PC-3 (cell line): ENCODE results near the gene MMRN2. TPM values are rescaled to one million over a fixed set of nuclear protein-coding genes. Genes with fewer than 3 reads are reported as not detected.

Experiments
- ATAC-seq: fragments of 200-7000 bp; cut with Tn5 transposase; 2 replicates; pipeline ENCODE4 v1.9.1; 2020; ENCODE audit warnings: mild to moderate bottlenecking, moderate library complexity
- BruUV-seq: library from RNA; stranded (reverse); fragments of 400-500 nt; replicated peaks from 2 replicates; lab custom pipeline; 2021; lab: Mats Ljungman, UMichigan
- CTCF ChIA-PET: fragments of 300-600 bp; sonication (Branson Sonifier 250); formaldehyde crosslinking; loops from one replicate; lab custom pipeline; 2022; ENCODE audit warnings: antibody characterized with exemption; lab: Charles Lee
- POLR2A ChIA-PET: fragments of 300-600 bp; sonication (Branson Sonifier 250); formaldehyde crosslinking; loops from one replicate; lab custom pipeline; 2022; ENCODE audit warnings: antibody characterized with exemption; ENCODE audit not compliant: unreplicated experiment; lab: Charles Lee
- DNase-seq: peaks from one replicate; pipeline ENCODE4 v3.0.0-alpha.2; 2015
- H2AFZ ChIP-seq: fragments of 300-600 bp; sonication (generic); 2 replicates; pipeline ENCODE4 v1.6.0; 2016; ENCODE audit warnings: antibody characterized with exemption, low read length
- H3F3A ChIP-seq: fragments of 300-600 bp; sonication (generic); one replicate; pipeline ENCODE4 v1.6.0; 2017; ENCODE audit warnings: antibody characterized with exemption, low read length, control low read depth, mild to moderate bottlenecking; ENCODE audit not compliant: unreplicated experiment
- H3K27ac ChIP-seq: fragments of 300-600 bp; sonication (generic); 2 replicates; pipeline ENCODE4 v1.5.1; 2016; ENCODE audit warnings: mild to moderate bottlenecking, low read length
- H3K27me3 ChIP-seq: fragments of 300-600 bp; sonication (generic); 2 replicates; pipeline ENCODE4 v1.6.1; 2016; ENCODE audit warnings: low read length, mixed read lengths
- H3K36me3 ChIP-seq: fragments of 300-600 bp; sonication (generic); 2 replicates; pipeline ENCODE4 v1.6.1; 2016; ENCODE audit warnings: low read depth, mixed run types, low read length, mixed read lengths
- H3K4me1 ChIP-seq: fragments of 300-600 bp; sonication (generic); 2 replicates; pipeline ENCODE4 v1.5.1; 2016; ENCODE audit warnings: low read length; ENCODE audit not compliant: insufficient read depth
- H3K4me2 ChIP-seq: fragments of 300-600 bp; sonication (generic); 2 replicates; pipeline ENCODE4 v1.6.0; 2016; ENCODE audit warnings: low read length
- H3K4me3 ChIP-seq: fragments of 300-600 bp; sonication (generic); 2 replicates; pipeline ENCODE4 v1.5.1; 2016; ENCODE audit warnings: mild to moderate bottlenecking, low read length, mixed read lengths
- H3K79me2 ChIP-seq: fragments of 300-600 bp; sonication (generic); 2 replicates; pipeline ENCODE4 v1.6.1; 2017; ENCODE audit warnings: low read length, mixed read lengths
- H3K9ac ChIP-seq: fragments of 300-600 bp; sonication (generic); 2 replicates; pipeline ENCODE4 v1.6.0; 2016; ENCODE audit warnings: mild to moderate bottlenecking, low read length
- H3K9me2 ChIP-seq: fragments of 300-600 bp; sonication (generic); replicated peaks from 2 replicates; pipeline ENCODE4 v1.6.1; 2016; ENCODE audit warnings: mixed run types, low read length, mixed read lengths
- H3K9me3 ChIP-seq: fragments of 300-600 bp; sonication (generic); 2 replicates; pipeline ENCODE4 v1.6.1; 2016; ENCODE audit warnings: low read length, mixed read lengths
- H4K20me1 ChIP-seq: fragments of 300-600 bp; sonication (generic); 2 replicates; pipeline ENCODE4 v1.6.1; 2016; ENCODE audit warnings: low read length, mixed read lengths
- CTCF ChIP-seq: fragments of 300-600 bp; sonication (generic); conservative IDR thresholded peaks from 2 replicates; pipeline ENCODE4 v1.5.1; 2017; ENCODE audit warnings: antibody characterized with exemption, low read depth, mild to moderate bottlenecking, low read length
- EZH2 ChIP-seq: fragments of 300-600 bp; sonication (generic); IDR thresholded peaks from one replicate; pipeline ENCODE4 v1.6.1; 2017; ENCODE audit warnings: antibody characterized with exemption, mild to moderate bottlenecking, low read length; ENCODE audit not compliant: unreplicated experiment
- EZH2phosphoT487 ChIP-seq: fragments of 300-600 bp; sonication (generic); IDR thresholded peaks from 2 replicates; pipeline ENCODE4 v1.6.1; 2018; ENCODE audit warnings: mild to moderate bottlenecking, antibody characterized with exemption, low read length, borderline replicate concordance
- intact Hi-C: fragments of 100-400 bp; cut with micrococcal nuclease; formaldehyde crosslinking; loops from 2 replicates; pipeline ENCODE4 v1.9.0; 2023
- total RNA-seq: library from RNA; depleted of rRNA; stranded (reverse); fragments of >200 nt; gene quantifications from 2 replicates; pipeline ENCODE4 v1.2.3, GENCODE V29; 2014

MMRN2 gene
- total RNA-seq, 1 experiment from 2014 or later = 1.9 TPM

GRCh38 chr10:86943316-86944030 lies 13.9 kb downstream of the MMRN2 start:
- BruUV-seq = no TSS peak
- Histone ChIP-seq H3F3A (no peaks in the 10 kb centered on the region), H3K9me2 (no peaks in the 10 kb centered on the region), H3K4me1 (no peaks in the 10 kb centered on the region), H3K9me3 (no peaks in the 10 kb centered on the region), H3K79me2 (no peaks in the 10 kb centered on the region), H4K20me1 (no peaks in the 10 kb centered on the region), H3K36me3 (no peaks in the 10 kb centered on the region), H3K4me2 (no peak overlapping the region), H3K4me3 (no peak overlapping the region), H2AFZ (no peak overlapping the region), H3K9ac (no peak overlapping the region), H3K27ac (no peak overlapping the region), H3K27me3 (no peaks in the 10 kb centered on the region)
- intact Hi-C loops = no loop called here
- POLR2A ChIA-PET = no interaction called here
- ATAC-seq (no peak), DNase-seq (no peak)
- TF ChIP-seq EZH2 (no peak), CTCF (no peak), EZH2phosphoT487 (no peak)
- CTCF ChIA-PET = interaction anchor here (0.6 kb wide), 1 partner anchor 20 kb away, joined by 3 read pairs; no protein-coding TSS in a partner anchor

- H3K79me2 ChIP-seq = no peaks in the 10 kb centered on the region
- H3K4me2 ChIP-seq = no peak overlapping the region
- H3K4me3 ChIP-seq = no peak overlapping the region
- no peaks in the 10 kb centered on the region for H3K4me1 ChIP-seq
- ChIA-PET POLR2A (no interaction called here), CTCF (interaction anchor here (0.6 kb wide), 1 partner anchor 21 kb away, joined by 3 read pairs; no protein-coding TSS in a partner anchor)
- ATAC-seq = no peak
- BruUV-seq = no TSS peak
- no peaks in the 10 kb centered on the region for H3K9me3 ChIP-seq
- no peaks in the 10 kb centered on the region for H4K20me1 ChIP-seq
- no peaks in the 10 kb centered on the region for H3K27me3 ChIP-seq
- no peaks in the 10 kb centered on the region for H3K36me3 ChIP-seq
- no peak for DNase-seq
- no peak overlapping the region for H2AFZ ChIP-seq
- H3K9ac ChIP-seq = no peak overlapping the region
- no peak overlapping the region for H3K27ac ChIP-seq
- no peaks in the 10 kb centered on the region for H3K9me2 ChIP-seq
- intact Hi-C loops = no loop called here
- TF ChIP-seq EZH2 (no peak), CTCF (no peak), EZH2phosphoT487 (no peak)
- no peaks in the 10 kb centered on the region for H3F3A ChIP-seq
Observed at GRCh38 chr10:86942441-86943315, 14.7 kb downstream of the MMRN2 start.
